Measurements from ENCODE around the gene KATNIP. TPM values are rescaled to one million over a fixed set of nuclear protein-coding genes. Genes with fewer than 3 reads are reported as not detected.

Gene KATNIP
- total and polyA plus RNA-seq, 7 donors, result 6.7 to 31.9 (median 15.1) TPM

GRCh38 chr16:27598931-27599565, 49.1 kb downstream of the KATNIP start:
- 83 to 86% methylated on average over 10 of the region's 10 CpGs for WGBS, 2 donors
- TF ChIP-seq CTCF (IDR thresholded peaks at IDR 0.05) (no peak), POLR2A (IDR thresholded peaks at IDR 0.05) (no peak), EP300 (IDR thresholded peaks at IDR 0.05) (no peak), POLR2AphosphoS5 (IDR thresholded peaks at IDR 0.05) (no peak)
- Histone ChIP-seq H3K4me1 (no peaks in the 10 kb centered on the region), H3K27ac (no peak overlapping the region), H3K27me3 (no peaks in the 10 kb centered on the region), H3K4me3 (no peak overlapping the region), H3K9me3 (no peaks in the 10 kb centered on the region), H3K36me3 (peaks cover 0 to 3% (median 0%) of the 10 kb centered on the region in 4 donors)
- no peak for DNase-seq
- intact Hi-C loops (cut with DNase I), result no loop called here

DNA sequence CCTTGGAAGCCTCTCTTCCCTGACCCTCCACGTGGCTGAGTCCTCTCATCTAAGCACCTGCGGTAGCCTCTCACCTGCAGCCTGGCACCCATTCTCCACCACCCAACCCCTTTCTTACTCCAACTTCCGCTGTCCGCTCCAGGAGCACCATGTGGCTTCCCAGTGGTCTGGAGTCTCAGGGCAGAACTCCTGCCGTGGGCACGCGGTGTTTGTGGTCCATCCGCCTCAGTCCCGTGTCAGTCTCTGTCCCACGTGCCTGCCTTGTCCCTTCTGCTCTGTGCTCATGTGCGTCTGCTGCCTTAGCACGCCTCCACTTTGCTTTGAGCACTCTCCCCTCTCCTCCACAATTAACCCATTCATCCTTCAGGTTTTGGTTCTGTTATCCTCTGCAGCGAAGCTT, 49.7 kb downstream of the KATNIP start:
- Histone ChIP-seq H3K9me3 (no peaks in the 10 kb centered on the region), H3K36me3 (peaks cover 0 to 3% (median 0%) of the 10 kb centered on the region in 4 donors), H3K27ac (no peak overlapping the region), H3K4me1 (no peaks in the 10 kb centered on the region), H3K4me3 (no peak overlapping the region), H3K27me3 (no peaks in the 10 kb centered on the region)
- 87 to 93% methylated on average over 13 of the region's 13 CpGs for WGBS, 2 donors
- intact Hi-C loops (cut with DNase I), result no loop called here
- DNase-seq, result no peak
- TF ChIP-seq EP300 (IDR thresholded peaks at IDR 0.05), result no peak
- no peak for TF ChIP-seq POLR2A (IDR thresholded peaks at IDR 0.05)
- TF ChIP-seq CTCF (IDR thresholded peaks at IDR 0.05), result no peak
- TF ChIP-seq POLR2AphosphoS5 (IDR thresholded peaks at IDR 0.05), result no peak

Other genes starting within 250 kb of the KATNIP start
- gene IL4R, start 236.2 kb upstream of the KATNIP start, total RNA-seq, result 100 to 1,000 TPM in 2 of 4 donors, 10 to 100 TPM in 2; 54.6 to 177 (median 102) TPM
- gene IL4R, start 236.2 kb upstream of the KATNIP start, polyA plus RNA-seq, result 100 to 1,000 TPM in 1 of 3 donors, 10 to 100 TPM in 2; 16.9 to 105 (median 19.8) TPM
- under 1 TPM in 2 of 4 donors, not detected in 2; 0.27 to 0.28 TPM for gene IL21R, start 148.0 kb upstream of the KATNIP start, total RNA-seq
- gene IL21R, start 148.0 kb upstream of the KATNIP start, polyA plus RNA-seq, result 1 to 10 TPM in 1 of 3 donors, under 1 TPM in 2; under 0.01 to 7.9 (median 0.23) TPM
- 10 to 100 TPM; 35.0 to 74.2 (median 44.6) TPM for gene GTF3C1, start 231 bp upstream of the KATNIP start, total RNA-seq
- 10 to 100 TPM in 2 of 3 donors, 1 to 10 TPM in 1; 9.0 to 37.5 (median 15.0) TPM for gene GTF3C1, start 231 bp upstream of the KATNIP start, polyA plus RNA-seq

Measured in sigmoid colon (tissue), 7 donors.